IMR-90 (cell line): ENCODE measurements around the gene CAMKMT. TPM values are rescaled to one million over a fixed set of nuclear protein-coding genes. Genes with fewer than 3 reads are reported as not detected.

ENCODE experiments used
- ATAC-seq: fragments of 200-7000 bp; cut with Tn5 transposase; 2 replicates; pipeline ENCODE4 v1.9.1; 2020; ENCODE audit warnings: low read depth, mild to moderate bottlenecking, moderate library complexity
- BruUV-seq: library from RNA; stranded (reverse); fragments of 400-500 nt; replicated peaks from 2 replicates; lab custom pipeline; 2021; lab: Mats Ljungman, UMichigan
- CTCF ChIA-PET: fragments of 300-600 bp; formaldehyde crosslinking; extraction: SDS; loops from one replicate; lab custom pipeline; 2021; ENCODE audit warnings: antibody characterized with exemption; lab: Yijun Ruan, JAX
- POLR2A ChIA-PET: fragments of 300-600 bp; sonication (Branson Sonifier 250); formaldehyde crosslinking; loops from one replicate; lab custom pipeline; 2022; ENCODE audit warnings: antibody characterized with exemption; ENCODE audit not compliant: unreplicated experiment; lab: Charles Lee
- DNase-seq: peaks from one replicate; pipeline ENCODE4 v3.0.0; 2013
- H2AFZ ChIP-seq: replicated peaks from 2 replicates; pipeline ENCODE3; 2013; ENCODE audit warnings: low read length, mild to moderate bottlenecking; ENCODE audit not compliant: poor library complexity
- H2AK5ac ChIP-seq: 2 replicates; pipeline ENCODE4 v1.6.1; 2013; ENCODE audit warnings: low read depth, low read length, inconsistent platforms
- H2AK9ac ChIP-seq: replicated peaks from 2 replicates; pipeline ENCODE3; 2013; ENCODE audit warnings: mild to moderate bottlenecking, low read depth, low read length, moderate library complexity; ENCODE audit not compliant: poor library complexity
- H2BK120ac ChIP-seq: 2 replicates; pipeline ENCODE4 v1.6.1; 2013; ENCODE audit warnings: low read depth, low read length, inconsistent platforms
- H2BK15ac ChIP-seq: 3 replicates; pipeline ENCODE4 v1.6.1; 2013; ENCODE audit warnings: low read depth, low read length, inconsistent platforms
- H2BK20ac ChIP-seq: 2 replicates; pipeline ENCODE4 v1.6.1; 2013; ENCODE audit warnings: low read depth, mild to moderate bottlenecking, inconsistent platforms, low read length, moderate library complexity
- H2BK5ac ChIP-seq: 2 replicates; pipeline ENCODE4 v1.6.1; 2013; ENCODE audit warnings: mild to moderate bottlenecking, low read depth, low read length, inconsistent platforms; ENCODE audit not compliant: poor library complexity, severe bottlenecking
- H3K14ac ChIP-seq: replicated peaks from 2 replicates; pipeline ENCODE4 v1.6.1; 2013; ENCODE audit warnings: low read depth, low read length, inconsistent platforms
- H3K18ac ChIP-seq: 2 replicates; pipeline ENCODE4 v1.6.1; 2013; ENCODE audit warnings: low read depth, low read length, control low read depth
- H3K23ac ChIP-seq: 2 replicates; pipeline ENCODE4 v1.6.1; 2013; ENCODE audit warnings: low read depth, low read length, inconsistent platforms
- H3K27ac ChIP-seq: 2 replicates; pipeline ENCODE4 v1.5.1; 2013; ENCODE audit warnings: mild to moderate bottlenecking, control low read depth, low read length; ENCODE audit not compliant: insufficient read depth
- H3K27me3 ChIP-seq: 2 replicates; pipeline ENCODE4 v1.6.1; 2013; ENCODE audit warnings: low read length; ENCODE audit not compliant: control insufficient read depth, insufficient read depth
- H3K36me3 ChIP-seq: 2 replicates; pipeline ENCODE4 v1.6.1; 2013; ENCODE audit warnings: low read length, mixed read lengths; ENCODE audit not compliant: control insufficient read depth, insufficient read depth
- H3K4ac ChIP-seq: 2 replicates; pipeline ENCODE4 v1.6.1; 2013; ENCODE audit warnings: low read depth, low read length, inconsistent platforms
- H3K4me1 ChIP-seq: 2 replicates; pipeline ENCODE4 v1.6.1; 2013; ENCODE audit warnings: low read length, mixed read lengths; ENCODE audit not compliant: control insufficient read depth, insufficient read depth
- H3K4me2 ChIP-seq: 2 replicates; pipeline ENCODE4 v1.6.1; 2013; ENCODE audit warnings: low read depth, mild to moderate bottlenecking, control low read depth, low read length, moderate library complexity
- H3K4me3 ChIP-seq: 2 replicates; pipeline ENCODE4 v1.5.1; 2013; ENCODE audit warnings: low read depth, mild to moderate bottlenecking, control low read depth, low read length, moderate library complexity; ENCODE audit not compliant: insufficient read depth
- H3K56ac ChIP-seq: 2 replicates; pipeline ENCODE4 v1.6.1; 2013; ENCODE audit warnings: low read length, inconsistent platforms; ENCODE audit not compliant: insufficient read depth; ENCODE audit errors: extremely low read depth
- H3K79me1 ChIP-seq, 2 experiments: 2 replicates each; pipeline ENCODE4 v1.6.1; 2013; ENCODE audit warnings: low read length in 2 of 2, inconsistent platforms in 1 of 2, low read depth in 1 of 2
- H3K9ac ChIP-seq: 2 replicates; pipeline ENCODE4 v1.6.1; 2013; ENCODE audit warnings: low read depth, low read length, control low read depth
- H3K9me1 ChIP-seq: 2 replicates; pipeline ENCODE4 v1.6.1; 2013; ENCODE audit warnings: low read length, inconsistent platforms; ENCODE audit not compliant: insufficient read depth
- H3K9me3 ChIP-seq: 2 replicates; pipeline ENCODE4 v1.6.1; 2013; ENCODE audit warnings: low read length; ENCODE audit not compliant: control insufficient read depth, insufficient read depth
- H4K20me1 ChIP-seq: 2 replicates; pipeline ENCODE4 v1.6.1; 2013; ENCODE audit warnings: low read length, inconsistent platforms; ENCODE audit not compliant: insufficient read depth
- H4K5ac ChIP-seq: 2 replicates; pipeline ENCODE4 v1.6.1; 2013; ENCODE audit warnings: mild to moderate bottlenecking, low read depth, low read length, control low read depth
- H4K8ac ChIP-seq, 2 experiments: 2 replicates each; pipeline ENCODE4 v1.6.1; 2013; ENCODE audit warnings: low read depth in 2 of 2, low read length in 2 of 2, control low read depth in 1 of 2, inconsistent platforms in 1 of 2
- H4K91ac ChIP-seq: 2 replicates; pipeline ENCODE4 v1.6.1; 2013; ENCODE audit warnings: low read depth, low read length, inconsistent platforms; ENCODE audit not compliant: insufficient read depth
- CEBPB ChIP-seq: IDR thresholded peaks from 2 replicates; pipeline ENCODE4 v1.6.1; 2012; ENCODE audit warnings: low read depth, low read length, improper control_type of control experiment
- MAFK ChIP-seq: IDR thresholded peaks from 2 replicates; pipeline ENCODE4 v1.6.1; 2012; ENCODE audit warnings: low read depth, low read length, improper control_type of control experiment
- WGBS, 2 experiments: methylation state at CpG; one replicate each; pipeline versions ENCODE4 v1.1.5 to v1.1.7; 2013; ENCODE audit warnings: missing lambda C conversion rate in 2 of 2; ENCODE audit not compliant: insufficient read length in 1 of 2; ENCODE audit errors: extremely low coverage in 2 of 2; 5-methylcytosine and 5-hydroxymethylcytosine counted together
- dilution Hi-C: fragments of 300-500 bp; cut with HindIII; formaldehyde crosslinking; loops from one replicate; pipeline ENCODE4 v1.14.3; 2018; ENCODE audit warnings: low sequenced_read_pairs; ENCODE audit not compliant: unreplicated experiment
- in situ Hi-C: fragments of 300-500 bp; cut with MboI; formaldehyde crosslinking; loops from 3 replicates; pipeline ENCODE4 v1.14.3; 2019; ENCODE audit warnings: low sequenced_read_pairs, inconsistent platforms, mixed read lengths
- intact Hi-C: fragments of 100-400 bp; cut with micrococcal nuclease; formaldehyde crosslinking; loops from 2 replicates; pipeline ENCODE4 v1.10.0; 2022
- polyA plus RNA-seq, 3 experiments: library from polyadenylated mRNA; depleted of rRNA; stranded (reverse); fragments of >200 nt; gene quantifications; 2 replicates each; pipeline ENCODE4 v1.2.3, GENCODE V29; 2012; ENCODE audit warnings: low replicate concordance in 1 of 3
- total RNA-seq: library from RNA; depleted of rRNA; stranded (reverse); fragments of >200 nt; gene quantifications from 2 replicates; pipeline ENCODE4 v1.2.3, GENCODE V29; 2012

The CAMKMT gene
- total and polyA plus RNA-seq, 2 of the 4 experiments (the other 2 are of a cell fraction): 4.4 to 6.8 TPM

DNA sequence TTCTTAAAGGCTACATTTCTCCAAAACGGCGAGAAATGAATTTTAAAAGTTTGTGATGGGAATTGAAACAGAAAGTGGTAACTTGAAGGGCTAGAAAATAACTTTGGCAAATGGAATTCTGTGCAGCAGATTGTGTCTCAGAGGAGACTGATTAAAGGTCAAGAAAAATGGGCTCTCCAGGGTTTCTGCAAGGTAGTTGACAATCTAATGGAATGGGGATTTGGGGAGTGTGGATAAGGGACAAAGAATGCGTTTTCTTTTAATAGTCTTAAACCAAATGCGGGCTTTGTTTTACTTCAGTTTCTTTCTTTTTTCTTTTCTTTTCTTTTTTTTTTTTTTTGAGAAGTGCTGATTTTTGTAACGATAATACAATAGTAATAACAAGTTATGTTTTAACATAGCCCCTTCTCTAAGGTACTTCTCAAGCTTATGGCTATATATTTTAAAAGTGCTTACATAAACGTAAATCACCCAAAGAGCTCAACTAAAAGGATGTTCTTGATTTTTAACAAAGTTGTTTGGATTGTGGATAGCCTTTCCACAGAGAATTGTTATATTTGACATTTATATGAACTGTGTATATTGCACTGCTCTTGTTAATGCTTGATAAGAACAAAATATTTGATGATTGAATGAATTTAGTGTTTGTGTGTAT is 36.6 kb downstream of the CAMKMT start:
- H4K20me1 ChIP-seq: no peaks in the 10 kb centered on the region
- BruUV-seq: no TSS peak
- H3K4me3 ChIP-seq: no peak overlapping the region
- POLR2A ChIA-PET: no interaction called here
- no peak overlapping the region for H2BK120ac ChIP-seq
- no peak overlapping the region for H3K27ac ChIP-seq
- H2BK5ac ChIP-seq: no peak overlapping the region
- H4K91ac ChIP-seq: no peak overlapping the region
- no peak overlapping the region for H4K8ac ChIP-seq
- no peaks in the 10 kb centered on the region for H3K79me1 ChIP-seq
- WGBS, 2 experiments: no CpG with 5 or more reads among the region's 6 CpGs
- in situ Hi-C loops: loop anchor here (10.0 kb wide), 1 partner anchor 556 kb away; no protein-coding TSS in a partner anchor
- CTCF ChIA-PET: no interaction called here
- dilution Hi-C loops: no loop called here
- H2AFZ ChIP-seq: no peak overlapping the region
- no peak overlapping the region for H3K56ac ChIP-seq
- peak; percentile 61 for TF ChIP-seq MAFK
- no peak for TF ChIP-seq CEBPB
- no peak overlapping the region for H3K4ac ChIP-seq
- no peaks in the 10 kb centered on the region for H3K9me3 ChIP-seq
- intact Hi-C loops: no loop called here
- DNase-seq (no peak), ATAC-seq (no peak)
- H2BK20ac ChIP-seq: no peak overlapping the region
- no peak overlapping the region for H3K18ac ChIP-seq
- H2AK5ac ChIP-seq: no peak overlapping the region
- H3K23ac ChIP-seq: no peak overlapping the region
- no peak overlapping the region for H3K9ac ChIP-seq
- no peak overlapping the region for H2AK9ac ChIP-seq
- no peak overlapping the region for H2BK15ac ChIP-seq
- no peak overlapping the region for H3K4me2 ChIP-seq
- no peaks in the 10 kb centered on the region for H3K9me1 ChIP-seq
- H3K27me3 ChIP-seq: no peaks in the 10 kb centered on the region
- no peaks in the 10 kb centered on the region for H3K4me1 ChIP-seq
- no peak overlapping the region for H3K14ac ChIP-seq
- no peak overlapping the region for H4K5ac ChIP-seq
- H3K36me3 ChIP-seq: no peaks in the 10 kb centered on the region
